ENCODE data around the gene ZNF385B. TPM values are rescaled to one million over a fixed set of nuclear protein-coding genes. Genes with fewer than 3 reads are reported as not detected.

Gene ZNF385B
- total RNA-seq, 1 experiment from 2014 or later: 2.2 TPM

DNA sequence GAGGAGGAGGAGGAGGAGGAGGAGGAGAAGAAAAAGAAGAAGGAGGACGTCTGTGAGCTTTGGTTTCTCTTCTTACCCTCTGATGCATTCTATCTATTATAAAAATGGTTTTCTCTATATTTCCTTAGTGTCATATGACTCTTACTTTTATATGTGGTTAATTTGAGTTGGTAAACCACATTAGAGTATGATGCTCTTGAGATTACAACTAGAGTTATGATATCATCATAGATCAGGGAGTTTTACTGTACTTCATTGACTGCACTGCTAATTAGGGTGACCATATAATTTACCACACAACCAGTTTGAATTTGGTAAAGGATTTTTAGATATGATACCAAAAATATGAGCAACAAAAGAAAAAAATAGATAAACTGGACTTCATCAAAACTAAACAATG lies 166.4 kb downstream of the ZNF385B start (continued):
- TF ChIP-seq, protein P1, sequence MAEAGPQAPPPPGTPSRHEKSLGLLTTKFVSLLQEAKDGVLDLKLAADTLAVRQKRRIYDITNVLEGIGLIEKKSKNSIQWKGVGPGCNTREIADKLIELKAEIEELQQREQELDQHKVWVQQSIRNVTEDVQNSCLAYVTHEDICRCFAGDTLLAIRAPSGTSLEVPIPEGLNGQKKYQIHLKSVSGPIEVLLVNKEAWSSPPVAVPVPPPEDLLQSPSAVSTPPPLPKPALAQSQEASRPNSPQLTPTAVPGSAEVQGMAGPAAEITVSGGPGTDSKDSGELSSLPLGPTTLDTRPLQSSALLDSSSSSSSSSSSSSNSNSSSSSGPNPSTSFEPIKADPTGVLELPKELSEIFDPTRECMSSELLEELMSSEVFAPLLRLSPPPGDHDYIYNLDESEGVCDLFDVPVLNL (CRISPR knock-in tag; IDR thresholded peaks at IDR 0.05; ENCODE audit: borderline replicate concordance, low read depth): no peak
- TF ChIP-seq, protein P2, sequence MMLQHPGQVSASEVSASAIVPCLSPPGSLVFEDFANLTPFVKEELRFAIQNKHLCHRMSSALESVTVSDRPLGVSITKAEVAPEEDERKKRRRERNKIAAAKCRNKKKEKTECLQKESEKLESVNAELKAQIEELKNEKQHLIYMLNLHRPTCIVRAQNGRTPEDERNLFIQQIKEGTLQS (CRISPR knock-in tag; conservative IDR thresholded peaks at IDR 0.05): no peak

GRCh38 chr2:179692610-179693009 lies 168.8 kb downstream of the ZNF385B start:
- Mint-ChIP-seq H3K4me3 (no peak overlapping the region), H3K27me3 (ENCODE audit: low read depth) (no peaks in the 10 kb centered on the region), H3K9me3 (peaks cover 4% of the 10 kb centered on the region), H3K27ac (no peak overlapping the region), H3K4me1 (peaks cover 5% of the 10 kb centered on the region; the same call in 1 of the 2 replicates), H3K36me3 (no peaks in the 10 kb centered on the region)
- no peak for TF ChIP-seq JUN (CRISPR knock-in tag; IDR thresholded peaks at IDR 0.05)
- TF ChIP-seq ZNF121 (CRISPR knock-in tag; IDR thresholded peaks at IDR 0.05): no peak
- no peak for TF ChIP-seq MXD4 (CRISPR knock-in tag; IDR thresholded peaks at IDR 0.05; ENCODE audit: borderline replicate concordance)
- ATAC-seq (peak; percentile 67), DNase-seq (ENCODE audit: low spot score) (no peak)
- ChIA-PET POLR2A (interaction anchor here (0.5 kb wide), 1 partner anchor 1281 kb away, joined by 3 read pairs; no protein-coding TSS in a partner anchor), CTCF (no interaction called here)

DNA sequence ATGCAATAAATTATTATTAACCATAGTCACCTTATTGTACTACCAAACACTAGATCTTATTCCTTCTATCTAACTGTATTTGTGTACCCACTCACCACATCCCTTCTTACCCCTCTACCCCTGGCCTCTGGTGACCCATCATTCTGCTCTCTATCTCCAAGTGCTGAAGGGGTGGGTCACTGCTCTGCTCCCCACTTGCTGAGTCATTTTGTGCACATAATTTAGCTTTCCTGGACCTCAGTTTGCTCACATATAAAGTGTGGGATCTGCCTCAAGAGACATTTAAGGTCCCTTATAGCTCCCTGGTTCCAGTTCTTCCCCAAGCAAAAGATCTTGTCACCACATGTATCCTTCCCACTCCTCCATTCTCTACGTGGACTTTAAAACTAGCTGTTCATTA lies 169.4 kb downstream of the ZNF385B start:
- DNase-seq (ENCODE audit: low spot score) (no peak), ATAC-seq (no peak)
- CTCF ChIA-PET: no interaction called here
- peaks cover 5% of the 10 kb centered on the region; the same call in 1 of the 2 replicates for H3K4me1 Mint-ChIP-seq
- no peak overlapping the region for H3K27ac Mint-ChIP-seq
- H3K27me3 Mint-ChIP-seq (ENCODE audit: low read depth): no peaks in the 10 kb centered on the region
- H3K36me3 Mint-ChIP-seq: peaks cover 4% of the 10 kb centered on the region; the same call in 1 of the 2 replicates
- H3K9me3 Mint-ChIP-seq: peaks cover 4% of the 10 kb centered on the region
- no peak overlapping the region for H3K4me3 Mint-ChIP-seq
- POLR2A ChIA-PET: interaction anchor here (0.5 kb wide), 1 partner anchor 1280 kb away, joined by 3 read pairs; no protein-coding TSS in a partner anchor
- TF ChIP-seq GABPB1 (CRISPR knock-in tag; IDR thresholded peaks at IDR 0.05): no peak
- no peak for TF ChIP-seq NFYB (CRISPR knock-in tag; conservative IDR thresholded peaks at IDR 0.05; ENCODE audit: low read depth)
- TF ChIP-seq MXD4 (CRISPR knock-in tag; IDR thresholded peaks at IDR 0.05; ENCODE audit: borderline replicate concordance): no peak
- no peak for TF ChIP-seq SMAD3 (CRISPR knock-in tag; IDR thresholded peaks at IDR 0.05; ENCODE audit: borderline replicate concordance)
- TF ChIP-seq ATF6 (CRISPR knock-in tag; IDR thresholded peaks at IDR 0.05): no peak
- TF ChIP-seq OVOL2 (CRISPR knock-in tag; IDR thresholded peaks at IDR 0.05; ENCODE audit: borderline replicate concordance): no peak
- TF ChIP-seq GRHL2 (CRISPR knock-in tag; IDR thresholded peaks at IDR 0.05; ENCODE audit: insufficient replicate concordance, severe bottlenecking): no peak
- no peak for TF ChIP-seq ZNF317 (CRISPR knock-in tag; IDR thresholded peaks at IDR 0.05; ENCODE audit: borderline replicate concordance, low read depth)
- TF ChIP-seq NR1H2 (CRISPR knock-in tag; IDR thresholded peaks at IDR 0.05): no peak
- TF ChIP-seq, protein P3, sequence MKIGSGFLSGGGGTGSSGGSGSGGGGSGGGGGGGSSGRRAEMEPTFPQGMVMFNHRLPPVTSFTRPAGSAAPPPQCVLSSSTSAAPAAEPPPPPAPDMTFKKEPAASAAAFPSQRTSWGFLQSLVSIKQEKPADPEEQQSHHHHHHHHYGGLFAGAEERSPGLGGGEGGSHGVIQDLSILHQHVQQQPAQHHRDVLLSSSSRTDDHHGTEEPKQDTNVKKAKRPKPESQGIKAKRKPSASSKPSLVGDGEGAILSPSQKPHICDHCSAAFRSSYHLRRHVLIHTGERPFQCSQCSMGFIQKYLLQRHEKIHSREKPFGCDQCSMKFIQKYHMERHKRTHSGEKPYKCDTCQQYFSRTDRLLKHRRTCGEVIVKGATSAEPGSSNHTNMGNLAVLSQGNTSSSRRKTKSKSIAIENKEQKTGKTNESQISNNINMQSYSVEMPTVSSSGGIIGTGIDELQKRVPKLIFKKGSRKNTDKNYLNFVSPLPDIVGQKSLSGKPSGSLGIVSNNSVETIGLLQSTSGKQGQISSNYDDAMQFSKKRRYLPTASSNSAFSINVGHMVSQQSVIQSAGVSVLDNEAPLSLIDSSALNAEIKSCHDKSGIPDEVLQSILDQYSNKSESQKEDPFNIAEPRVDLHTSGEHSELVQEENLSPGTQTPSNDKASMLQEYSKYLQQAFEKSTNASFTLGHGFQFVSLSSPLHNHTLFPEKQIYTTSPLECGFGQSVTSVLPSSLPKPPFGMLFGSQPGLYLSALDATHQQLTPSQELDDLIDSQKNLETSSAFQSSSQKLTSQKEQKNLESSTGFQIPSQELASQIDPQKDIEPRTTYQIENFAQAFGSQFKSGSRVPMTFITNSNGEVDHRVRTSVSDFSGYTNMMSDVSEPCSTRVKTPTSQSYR (CRISPR knock-in tag; IDR thresholded peaks at IDR 0.05): no peak
- no peak for TF ChIP-seq ZNF532 (CRISPR knock-in tag; IDR thresholded peaks at IDR 0.05; ENCODE audit: borderline replicate concordance)
- TF ChIP-seq SOX15 (CRISPR knock-in tag; IDR thresholded peaks at IDR 0.05): no peak
- no peak for TF ChIP-seq NFE2L1 (CRISPR knock-in tag; IDR thresholded peaks at IDR 0.05)
- no peak for TF ChIP-seq ZBTB21 (CRISPR knock-in tag; IDR thresholded peaks at IDR 0.05; ENCODE audit: borderline replicate concordance)
- TF ChIP-seq, protein P2 (CRISPR knock-in tag; conservative IDR thresholded peaks at IDR 0.05): no peak
